ENCODE results near the gene CIB4. TPM values are rescaled to one million over a fixed set of nuclear protein-coding genes. Genes with fewer than 3 reads are reported as not detected.

The CIB4 gene
- total RNA-seq, 2 donors from 2014 or later: not detected

DNA sequence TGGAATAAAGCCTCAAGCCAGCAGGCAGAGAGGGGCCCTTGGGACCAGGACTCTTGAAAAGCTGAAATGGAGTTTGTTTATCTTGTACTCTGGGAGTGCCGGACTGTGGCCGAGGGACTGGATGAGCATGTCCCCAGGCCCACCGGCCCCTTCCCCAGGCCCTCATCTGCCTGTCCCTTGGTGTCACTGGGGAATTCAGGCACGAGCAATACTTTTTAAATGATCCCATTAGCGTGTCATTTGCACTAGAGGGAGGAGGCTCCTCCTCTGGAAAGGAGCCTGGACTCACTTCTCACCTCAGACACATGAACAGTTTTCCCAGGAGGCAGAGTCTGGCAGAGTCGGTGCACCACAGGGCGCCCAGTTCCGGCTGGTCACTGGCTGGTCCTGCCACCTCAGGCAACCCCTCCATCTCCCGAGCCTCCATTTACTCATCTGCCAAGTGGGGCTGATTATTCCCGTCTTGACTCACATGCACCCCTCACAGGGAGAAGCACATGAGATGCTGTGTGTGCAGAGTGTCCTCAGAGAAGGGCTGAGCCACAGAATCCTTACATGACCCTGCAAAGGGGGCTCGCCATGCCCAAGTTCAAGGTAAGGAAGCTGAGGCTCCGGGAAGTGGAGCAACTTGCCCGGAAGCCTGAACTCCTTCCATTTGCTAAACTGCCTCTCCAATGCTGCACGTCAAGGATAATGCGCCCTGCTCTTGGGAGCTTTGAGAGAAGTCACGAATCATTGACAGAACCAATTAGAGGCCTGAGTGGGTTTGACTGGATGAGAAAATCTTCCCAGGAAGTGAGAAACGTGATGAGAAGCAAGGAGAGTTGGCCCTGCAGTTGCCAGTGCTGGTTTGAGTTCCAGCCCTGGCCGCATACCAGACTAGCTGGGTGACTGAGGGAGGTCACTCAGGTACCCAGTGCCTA lies 26.7 kb downstream of the CIB4 start:
- intact Hi-C loops (cut with DNase I, micrococcal nuclease): no loop called here
- ATAC-seq (no peak), DNase-seq (no peak)

- ATAC-seq (no peak), DNase-seq (no peak)
- intact Hi-C loops (cut with DNase I, micrococcal nuclease): no loop called here
Measured at GRCh38 chr2:26613241-26614215, 27.6 kb downstream of the CIB4 start.

GRCh38 chr2:26612522-26613240 lies 28.5 kb downstream of the CIB4 start:
- ATAC-seq (peak; percentile 20), DNase-seq (peak; percentile 40 to 44)
- intact Hi-C loops (cut with DNase I, micrococcal nuclease): no loop called here

DNA sequence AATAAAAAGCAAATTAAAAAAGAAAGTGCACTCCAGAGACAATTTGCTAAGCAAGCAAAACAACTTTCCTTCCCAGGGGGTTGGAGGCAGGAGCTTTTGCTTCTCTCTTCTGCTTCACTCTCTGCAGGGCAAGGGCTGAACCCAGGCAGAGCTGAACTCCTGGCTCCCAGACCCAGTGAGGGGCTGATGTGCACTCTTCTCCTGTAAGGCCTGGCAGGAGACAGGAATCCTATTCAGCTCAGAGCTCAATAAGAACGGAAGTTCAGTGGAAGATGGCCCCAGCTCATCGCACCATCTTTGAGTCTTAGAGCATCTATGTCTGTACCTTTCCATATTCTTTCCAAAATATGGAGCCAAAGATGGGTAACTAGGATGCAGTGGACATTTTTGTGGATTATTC lies 29.1 kb downstream of the CIB4 start:
- no peak for ATAC-seq
- intact Hi-C loops (cut with DNase I, micrococcal nuclease): no loop called here
- DNase-seq: no peak

GRCh38 chr2:26610504-26611335 lies 30.4 kb downstream of the CIB4 start:
- no peak for DNase-seq

DNA sequence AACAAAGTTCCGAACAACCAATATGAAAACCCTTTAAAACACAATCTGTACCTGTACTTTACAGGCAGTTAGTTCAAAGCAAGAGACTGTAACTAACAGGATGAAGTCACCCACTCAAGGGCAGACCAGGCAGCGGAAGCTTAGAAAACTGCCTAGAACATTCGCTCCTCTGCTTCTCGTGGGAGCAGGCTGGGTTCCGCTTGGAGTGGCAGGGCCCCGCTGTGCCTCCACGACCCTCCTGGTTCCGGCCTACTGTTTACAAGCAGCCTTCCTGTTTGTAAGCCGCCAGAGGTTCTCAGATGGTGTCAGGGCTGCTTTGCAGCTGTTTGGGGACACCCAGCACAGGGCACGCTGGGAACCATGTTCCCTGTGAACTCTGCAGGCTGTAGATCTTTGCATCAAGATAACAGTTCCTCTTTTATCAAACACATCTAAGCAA lies 31.3 kb downstream of the CIB4 start:
- intact Hi-C loops (cut with DNase I, micrococcal nuclease): loop anchor here in 1 of 2 donors (5.0 kb wide), 1 partner anchor 132 kb away; no protein-coding TSS in a partner anchor
- ATAC-seq (no peak), DNase-seq (no peak)

More at GRCh38 chr2:26610504-26611335, 30.4 kb downstream of the CIB4 start:
- intact Hi-C loops (cut with DNase I, micrococcal nuclease): no loop called here
- ATAC-seq: no peak

DNA sequence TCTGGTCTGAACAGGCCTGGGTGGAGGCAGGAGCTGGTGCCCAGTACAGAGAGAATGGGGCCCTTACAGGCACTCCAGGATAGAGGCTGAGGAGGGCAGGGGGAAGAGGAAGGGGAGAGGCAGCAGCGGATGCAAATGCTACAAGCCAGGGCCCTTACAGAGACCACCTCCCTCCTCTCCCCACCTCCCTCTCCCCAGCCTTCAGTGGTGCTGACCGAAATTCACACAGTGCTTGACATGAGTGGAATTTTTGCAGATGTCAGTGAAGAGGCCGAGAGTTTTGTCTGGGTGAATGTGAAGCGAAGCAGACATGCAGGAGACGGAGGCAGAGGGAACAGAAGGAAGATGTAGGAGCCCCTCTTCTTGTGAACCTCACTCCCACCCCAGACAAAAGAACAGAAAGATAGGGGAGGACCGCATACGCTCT lies 31.9 kb downstream of the CIB4 start:
- DNase-seq: no peak
- no peak for ATAC-seq
- intact Hi-C loops (cut with DNase I, micrococcal nuclease): loop anchor here in 1 of 2 donors (5.0 kb wide), 1 partner anchor 133 kb away; no protein-coding TSS in a partner anchor

DNA sequence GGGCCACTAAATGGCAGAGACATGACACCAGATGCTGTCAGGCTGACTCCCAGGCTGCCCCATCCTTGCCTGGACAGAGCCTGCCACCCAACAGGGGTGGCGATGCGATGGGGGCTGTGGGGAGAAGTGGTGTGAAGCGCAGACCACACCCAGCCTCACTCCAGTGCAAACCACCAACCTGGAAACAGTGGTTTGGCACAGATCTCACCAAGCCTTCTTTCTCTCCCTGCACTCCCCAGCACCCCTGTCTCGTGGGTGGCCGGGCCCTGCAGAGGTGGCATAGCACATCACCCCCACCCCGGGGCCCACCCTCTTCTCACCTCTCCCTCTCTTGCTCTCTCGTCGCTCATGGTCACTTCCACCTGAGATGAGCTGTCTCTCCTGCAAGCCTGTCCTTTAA lies 32.6 kb downstream of the CIB4 start:
- ATAC-seq (no peak), DNase-seq (no peak)
- intact Hi-C loops (cut with DNase I, micrococcal nuclease): loop anchor here in 1 of 2 donors (5.0 kb wide), 1 partner anchor 134 kb away; no protein-coding TSS in a partner anchor

DNA sequence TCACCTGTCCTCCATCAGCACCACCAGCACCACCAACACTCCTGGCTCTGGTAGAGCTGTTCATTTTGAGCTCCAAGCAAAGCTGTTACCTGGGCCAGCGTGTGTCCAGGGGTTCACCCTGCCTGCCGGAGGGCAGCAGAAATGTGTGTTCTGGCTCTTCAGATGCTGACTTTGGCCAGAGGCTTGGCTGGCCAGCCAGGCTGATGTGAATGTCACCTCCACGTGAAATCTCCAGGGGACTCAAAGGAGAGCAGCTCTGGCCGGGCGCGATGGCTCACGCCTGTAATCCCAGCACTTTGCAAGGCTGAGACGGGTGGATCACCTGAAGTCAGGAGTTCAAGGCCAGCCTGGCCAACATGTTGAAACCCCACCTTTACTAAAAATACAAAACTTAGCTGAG lies 33.5 kb downstream of the CIB4 start:
- intact Hi-C loops (cut with DNase I, micrococcal nuclease): loop anchor here in 1 of 2 donors (5.0 kb wide), 1 partner anchor 135 kb away; no protein-coding TSS in a partner anchor

GRCh38 chr2:26606847-26607190 lies 34.3 kb downstream of the CIB4 start:
- DNase-seq (no peak), ATAC-seq (peak; percentile 31)
- intact Hi-C loops (cut with DNase I, micrococcal nuclease): loop anchor here in 1 of 2 donors (5.0 kb wide), 1 partner anchor 135 kb away; no protein-coding TSS in a partner anchor

More for the DNA sequence above, 33.5 kb downstream of the CIB4 start:
- no peak for ATAC-seq
- DNase-seq: no peak

DNA sequence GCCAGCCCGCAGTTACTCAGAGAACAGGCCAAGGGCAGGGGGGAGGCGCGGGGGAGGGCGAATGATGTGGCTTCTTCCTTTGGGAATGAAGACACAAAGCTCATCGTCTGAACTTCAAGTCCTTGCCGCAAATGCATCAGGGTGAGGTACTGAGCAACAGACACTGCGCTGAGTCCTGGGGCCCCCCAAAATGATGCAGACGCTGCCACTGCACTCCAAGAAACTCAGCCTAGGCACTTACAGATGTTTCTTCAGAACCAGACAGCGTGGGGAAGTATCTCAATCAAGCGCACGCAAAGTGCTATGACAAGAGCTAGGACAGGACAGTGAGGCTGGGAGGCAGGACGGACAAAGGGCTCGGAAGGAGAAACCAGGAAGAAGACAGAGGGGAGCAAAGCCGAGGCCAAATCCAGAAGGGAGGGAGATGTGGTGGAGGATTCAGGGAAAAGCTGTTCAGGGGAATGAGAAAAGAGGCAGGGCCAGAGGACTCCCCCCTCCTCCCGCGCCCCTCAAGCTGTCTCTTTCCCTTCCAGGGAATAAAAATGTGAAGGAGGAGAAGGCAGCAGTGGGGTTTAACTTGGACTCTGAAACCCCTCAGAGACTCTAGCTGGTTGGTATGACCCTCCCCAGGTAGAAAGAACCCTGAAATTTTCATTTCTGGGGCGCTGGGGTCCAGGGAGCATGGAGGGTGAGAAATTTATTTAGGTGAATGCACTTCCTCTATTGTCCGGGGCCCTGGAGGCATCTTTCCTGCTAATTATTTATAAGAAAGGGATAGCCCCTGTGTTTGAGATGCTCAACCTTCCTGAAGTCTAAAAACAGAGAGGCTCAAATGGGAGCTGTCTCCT lies 34.9 kb downstream of the CIB4 start:
- intact Hi-C loops (cut with DNase I, micrococcal nuclease): loop anchor here (1.0 to 5.0 kb wide), 2 partner anchors 136 to 139 kb away; no protein-coding TSS in a partner anchor
- ATAC-seq (no peak), DNase-seq (no peak)

- intact Hi-C loops (cut with DNase I, micrococcal nuclease): loop anchor here (1.0 to 5.0 kb wide), 2 partner anchors 137 to 140 kb away; no protein-coding TSS in a partner anchor
- peak; percentile 59 for ATAC-seq
- peak in 1 of 2 donors; percentile 27 for DNase-seq
Measured at GRCh38 chr2:26605195-26605998, 35.8 kb downstream of the CIB4 start.

DNA sequence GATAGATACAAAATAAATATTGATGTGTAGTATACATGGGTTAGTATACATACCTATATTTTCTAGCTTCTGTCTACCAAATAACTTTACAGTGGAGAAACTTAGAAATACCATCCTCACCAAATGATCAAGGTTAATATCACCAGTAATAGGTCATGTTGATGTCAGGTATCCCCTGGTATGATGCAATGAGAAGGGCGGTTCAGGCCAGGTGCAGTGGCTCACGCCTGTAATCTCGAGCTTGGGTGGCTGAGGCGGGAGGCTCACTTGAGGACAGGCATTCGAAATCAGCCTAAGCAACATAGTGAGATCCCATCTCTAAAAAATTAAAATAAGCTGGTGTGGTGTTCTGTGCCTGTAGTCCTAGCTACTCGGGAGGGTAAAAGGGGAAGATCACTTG lies 38.6 kb downstream of the CIB4 start:
- intact Hi-C loops (cut with DNase I, micrococcal nuclease): no loop called here
- DNase-seq (no peak), ATAC-seq (no peak)

GRCh38 chr2:26599387-26599786 lies 41.8 kb downstream of the CIB4 start:
- DNase-seq: no peak
- ATAC-seq: no peak
- intact Hi-C loops (cut with DNase I, micrococcal nuclease): no loop called here

GRCh38 chr2:26598996-26599373 lies 42.2 kb downstream of the CIB4 start:
- no peak for ATAC-seq
- intact Hi-C loops (cut with DNase I, micrococcal nuclease): no loop called here
- no peak for DNase-seq

All from left colon (tissue), 2 donors.